AG10803 (cell line): ENCODE results near the gene GRB10.

Experiments used
- DNase-seq: peaks from one replicate; pipeline ENCODE4 v3.0.0; 2010; ENCODE audit warnings: low read depth
- H3K4me3 ChIP-seq: 2 replicates; pipeline ENCODE4 v1.5.1; 2011; ENCODE audit warnings: mild to moderate bottlenecking, low read length, control low read depth
- TF ChIP-seq, protein P1 (sequence below): conservative IDR thresholded peaks from 2 replicates; pipeline ENCODE4 v1.5.1; 2011; ENCODE audit warnings: mild to moderate bottlenecking, low read length, control low read depth, inconsistent platforms

The GRB10 gene

DNA sequence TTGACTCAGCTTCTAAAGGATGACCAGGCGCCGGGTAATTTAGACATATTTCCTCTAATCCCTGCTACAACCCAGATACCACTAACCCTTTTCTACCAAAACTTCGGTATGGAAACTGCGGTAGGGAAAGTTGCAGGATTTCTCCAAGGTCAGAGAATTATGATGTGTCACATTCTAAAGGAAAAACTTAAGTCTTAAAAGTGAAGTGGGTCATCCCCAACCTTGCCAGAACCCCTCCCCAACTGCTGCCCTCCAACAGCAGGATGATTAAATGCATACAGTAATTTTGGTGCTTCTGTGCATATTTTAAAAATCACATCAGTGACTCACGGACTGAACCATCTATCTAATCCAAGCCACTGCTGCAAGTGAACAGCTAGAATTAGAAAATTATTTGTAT is 52.7 kb downstream of the GRB10 start:
- peak; percentile 77 for DNase-seq
- H3K4me3 ChIP-seq = no peak overlapping the region
- TF ChIP-seq, protein P1, sequence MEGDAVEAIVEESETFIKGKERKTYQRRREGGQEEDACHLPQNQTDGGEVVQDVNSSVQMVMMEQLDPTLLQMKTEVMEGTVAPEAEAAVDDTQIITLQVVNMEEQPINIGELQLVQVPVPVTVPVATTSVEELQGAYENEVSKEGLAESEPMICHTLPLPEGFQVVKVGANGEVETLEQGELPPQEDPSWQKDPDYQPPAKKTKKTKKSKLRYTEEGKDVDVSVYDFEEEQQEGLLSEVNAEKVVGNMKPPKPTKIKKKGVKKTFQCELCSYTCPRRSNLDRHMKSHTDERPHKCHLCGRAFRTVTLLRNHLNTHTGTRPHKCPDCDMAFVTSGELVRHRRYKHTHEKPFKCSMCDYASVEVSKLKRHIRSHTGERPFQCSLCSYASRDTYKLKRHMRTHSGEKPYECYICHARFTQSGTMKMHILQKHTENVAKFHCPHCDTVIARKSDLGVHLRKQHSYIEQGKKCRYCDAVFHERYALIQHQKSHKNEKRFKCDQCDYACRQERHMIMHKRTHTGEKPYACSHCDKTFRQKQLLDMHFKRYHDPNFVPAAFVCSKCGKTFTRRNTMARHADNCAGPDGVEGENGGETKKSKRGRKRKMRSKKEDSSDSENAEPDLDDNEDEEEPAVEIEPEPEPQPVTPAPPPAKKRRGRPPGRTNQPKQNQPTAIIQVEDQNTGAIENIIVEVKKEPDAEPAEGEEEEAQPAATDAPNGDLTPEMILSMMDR = no peak

- TF ChIP-seq, protein P1 = no peak
- H3K4me3 ChIP-seq = no peak overlapping the region
- peak; percentile 53 for DNase-seq
Measured at GRCh38 chr7:50728184-50728583, 54.5 kb downstream of the GRB10 start.

DNA sequence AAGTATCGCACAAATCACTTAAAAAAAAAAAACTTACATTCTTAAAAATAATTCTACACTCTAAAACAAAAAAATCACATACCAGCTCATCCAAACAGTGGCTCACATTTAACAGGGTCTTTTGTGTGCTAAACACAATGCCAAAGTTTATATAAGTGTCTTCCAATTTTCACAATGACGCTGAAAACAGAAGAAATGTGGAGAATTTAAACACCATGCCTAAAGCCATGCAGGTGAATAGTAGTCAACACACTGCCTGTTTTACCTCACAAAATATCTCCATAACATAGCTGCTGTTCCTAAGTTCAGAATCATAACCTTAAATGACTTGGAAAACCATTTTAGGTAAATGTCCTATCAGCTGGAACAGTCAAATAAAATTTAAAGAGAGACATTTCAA is 55.0 kb downstream of the GRB10 start:
- TF ChIP-seq, protein P1 = no peak
- DNase-seq = no peak
- H3K4me3 ChIP-seq = no peak overlapping the region

DNA sequence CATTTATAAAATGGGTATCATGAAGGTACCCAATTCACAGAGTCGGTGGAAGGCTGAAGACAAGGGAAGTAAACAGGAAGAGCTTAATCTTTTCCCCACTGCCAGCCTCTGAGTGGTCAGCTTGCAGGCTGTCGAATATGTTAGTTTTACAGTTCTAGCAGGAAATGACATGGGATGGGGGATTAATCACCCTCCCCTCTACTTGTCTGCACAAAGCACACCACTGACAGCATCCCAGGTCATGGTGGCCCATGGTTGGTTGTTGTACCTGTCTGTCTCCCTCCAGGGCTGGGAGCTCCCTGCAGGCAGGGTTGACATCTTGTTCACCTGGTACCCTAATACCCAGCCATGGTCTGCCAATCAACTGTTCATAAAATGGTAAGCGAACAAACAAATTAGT is 55.6 kb downstream of the GRB10 start:
- no peak for DNase-seq
- TF ChIP-seq, protein P1 = no peak
- no peak overlapping the region for H3K4me3 ChIP-seq

DNA sequence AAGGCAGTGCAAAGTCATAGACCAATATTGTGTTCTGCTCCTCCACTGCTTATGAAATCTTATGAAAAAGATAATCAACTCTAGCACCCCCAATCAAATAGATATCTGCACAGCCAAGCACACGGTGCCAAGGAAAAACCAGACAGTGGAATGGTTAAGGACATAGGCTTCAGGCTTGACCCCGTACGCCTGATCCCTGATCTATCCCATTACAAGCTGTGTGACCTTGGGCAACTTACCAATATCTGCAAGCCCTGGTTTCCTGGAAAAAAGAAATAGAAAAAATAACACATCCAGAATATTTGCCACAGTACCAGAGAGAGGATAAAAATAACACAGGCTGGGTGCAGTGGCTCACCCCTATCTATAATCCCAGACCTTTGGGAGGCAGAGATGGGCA is 56.9 kb downstream of the GRB10 start:
- H3K4me3 ChIP-seq = no peak overlapping the region
- no peak for DNase-seq
- TF ChIP-seq, protein P1 = no peak

GRCh38 chr7:50724526-50725520 is 57.9 kb downstream of the GRB10 start:
- no peak for DNase-seq
- TF ChIP-seq, protein P1 = no peak
- H3K4me3 ChIP-seq = no peak overlapping the region

- no peak overlapping the region for H3K4me3 ChIP-seq
- TF ChIP-seq, protein P1 = no peak
- DNase-seq = no peak
Measured at GRCh38 chr7:50723888-50724287, 58.8 kb downstream of the GRB10 start.
